Fibroblast of skin of abdomen (primary cell): ENCODE results near the gene DPYSL5.

Experiments
- DNase-seq: peaks from one replicate; pipeline ENCODE4 v3.0.0-alpha.2; 2013

DPYSL5 gene

GRCh38 chr2:26997394-26997793 lies 149.5 kb downstream of the DPYSL5 start:
- DNase-seq: no peak

GRCh38 chr2:26998323-26998722 lies 150.4 kb downstream of the DPYSL5 start:
- DNase-seq: no peak
